OCI-LY3 (cell line): ENCODE results near the gene BPGM.

Experiments
- H2AFZ ChIP-seq: fragments of 200-600, 300-600 bp; shearing (Covaris generic); 2 replicates; pipeline ENCODE4 v1.6.0; 2014; ENCODE audit warnings: antibody characterized with exemption, low read depth, low read length
- H3K27ac ChIP-seq: fragments of 200-600, 300-600 bp; sonication (generic); 2 replicates; pipeline ENCODE4 v1.5.1; 2014; ENCODE audit warnings: mild to moderate bottlenecking, low read length, moderate library complexity, mixed read lengths
- H3K27me3 ChIP-seq: fragments of 200-600, 300-600 bp; sonication (generic); 2 replicates; pipeline ENCODE4 v1.6.1; 2014; ENCODE audit warnings: low read depth, low read length, mixed read lengths
- H3K36me3 ChIP-seq: fragments of 200-600, 300-600 bp; sonication (generic); replicated peaks from 2 replicates; pipeline ENCODE3; 2014; ENCODE audit warnings: low read depth, low read length, mixed read lengths
- H3K4me1 ChIP-seq: fragments of 300-600, 200-600 bp; sonication (generic); 2 replicates; pipeline ENCODE4 v1.6.1; 2014; ENCODE audit warnings: low read length, mixed read lengths
- H3K4me2 ChIP-seq: fragments of 200-600, 300-600 bp; sonication (generic); 2 replicates; pipeline ENCODE4 v1.6.1; 2014; ENCODE audit warnings: low read length, mixed read lengths
- H3K4me3 ChIP-seq: fragments of 300-600, 200-600 bp; sonication (generic); 2 replicates; pipeline ENCODE4 v1.5.1; 2014; ENCODE audit warnings: antibody characterized with exemption, mild to moderate bottlenecking, low read length, moderate library complexity
- H3K79me2 ChIP-seq: fragments of 300-600, 200-600 bp; shearing (Covaris generic); 2 replicates; pipeline ENCODE4 v1.6.1; 2014; ENCODE audit warnings: mild to moderate bottlenecking, low read length, mixed read lengths
- H3K9ac ChIP-seq: fragments of 300-600, 200-600 bp; shearing (Covaris generic); 2 replicates; pipeline ENCODE4 v1.6.0; 2014; ENCODE audit warnings: mild to moderate bottlenecking, low read length, moderate library complexity
- H3K9me3 ChIP-seq: fragments of 200-600, 300-600 bp; shearing (Covaris generic); 2 replicates; pipeline ENCODE4 v1.6.1; 2014; ENCODE audit warnings: low read length, mixed read lengths; ENCODE audit not compliant: insufficient read depth
- H4K20me1 ChIP-seq: fragments of 200-600, 300-600 bp; sonication (generic); 2 replicates; pipeline ENCODE4 v1.6.1; 2016; ENCODE audit warnings: low read length, mixed read lengths; ENCODE audit not compliant: insufficient read depth
- EZH2phosphoT487 ChIP-seq: fragments of 200-600 bp; shearing (Covaris generic); IDR thresholded peaks from 2 replicates; pipeline ENCODE4 v1.6.1; 2018; ENCODE audit warnings: antibody characterized with exemption, mixed run types, low read depth
- TF ChIP-seq, protein P1 (sequence below): fragments of 200-600, 300-600 bp; sonication (generic); IDR thresholded peaks from 2 replicates; pipeline ENCODE4 v1.5.1; 2014; ENCODE audit warnings: antibody characterized with exemption, low read length, low read depth

The BPGM gene

DNA sequence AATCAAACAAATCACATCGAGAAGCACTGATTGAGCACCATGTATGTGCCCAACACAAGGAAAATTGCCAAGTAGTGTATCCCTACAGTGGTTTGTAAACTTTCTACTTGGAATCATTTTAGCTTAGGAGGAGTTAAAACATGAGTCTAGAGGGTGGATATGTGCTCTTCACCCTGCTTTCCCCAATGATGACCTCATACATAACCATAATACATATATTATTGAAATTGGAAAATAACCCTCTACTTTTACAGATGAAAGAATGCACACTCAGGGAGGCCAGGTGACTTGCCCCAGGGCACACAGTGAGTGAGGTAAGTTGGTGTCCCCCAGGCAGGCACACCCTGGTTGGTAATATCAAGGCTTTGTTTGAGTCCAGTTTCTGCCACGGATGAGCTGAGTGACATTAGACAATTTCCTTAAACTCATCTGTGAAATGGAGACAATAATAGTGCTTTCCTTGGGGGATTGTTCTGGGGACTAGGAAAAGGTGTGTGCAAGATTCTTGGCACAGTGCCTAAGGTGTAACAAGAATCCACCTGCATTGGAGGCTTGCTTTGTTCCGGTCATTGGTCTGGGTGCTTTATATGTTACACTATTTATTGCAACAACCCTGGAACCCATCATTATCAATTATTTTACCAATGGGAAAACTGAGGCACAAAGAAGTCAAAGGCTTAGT lies 50.7 kb downstream of the BPGM start:
- Histone ChIP-seq H3K27me3 (peaks cover 18% of the 10 kb centered on the region), H3K36me3 (no peaks in the 10 kb centered on the region), H3K4me1 (no peaks in the 10 kb centered on the region), H3K4me3 (no peak overlapping the region), H3K79me2 (no peaks in the 10 kb centered on the region), H3K9ac (no peak overlapping the region), H2AFZ (no peak overlapping the region), H3K9me3 (no peaks in the 10 kb centered on the region), H3K27ac (no peak overlapping the region), H4K20me1 (no peaks in the 10 kb centered on the region), H3K4me2 (no peak overlapping the region)
- no peak for TF ChIP-seq EZH2phosphoT487
- TF ChIP-seq, protein P1, sequence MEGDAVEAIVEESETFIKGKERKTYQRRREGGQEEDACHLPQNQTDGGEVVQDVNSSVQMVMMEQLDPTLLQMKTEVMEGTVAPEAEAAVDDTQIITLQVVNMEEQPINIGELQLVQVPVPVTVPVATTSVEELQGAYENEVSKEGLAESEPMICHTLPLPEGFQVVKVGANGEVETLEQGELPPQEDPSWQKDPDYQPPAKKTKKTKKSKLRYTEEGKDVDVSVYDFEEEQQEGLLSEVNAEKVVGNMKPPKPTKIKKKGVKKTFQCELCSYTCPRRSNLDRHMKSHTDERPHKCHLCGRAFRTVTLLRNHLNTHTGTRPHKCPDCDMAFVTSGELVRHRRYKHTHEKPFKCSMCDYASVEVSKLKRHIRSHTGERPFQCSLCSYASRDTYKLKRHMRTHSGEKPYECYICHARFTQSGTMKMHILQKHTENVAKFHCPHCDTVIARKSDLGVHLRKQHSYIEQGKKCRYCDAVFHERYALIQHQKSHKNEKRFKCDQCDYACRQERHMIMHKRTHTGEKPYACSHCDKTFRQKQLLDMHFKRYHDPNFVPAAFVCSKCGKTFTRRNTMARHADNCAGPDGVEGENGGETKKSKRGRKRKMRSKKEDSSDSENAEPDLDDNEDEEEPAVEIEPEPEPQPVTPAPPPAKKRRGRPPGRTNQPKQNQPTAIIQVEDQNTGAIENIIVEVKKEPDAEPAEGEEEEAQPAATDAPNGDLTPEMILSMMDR: no peak

DNA sequence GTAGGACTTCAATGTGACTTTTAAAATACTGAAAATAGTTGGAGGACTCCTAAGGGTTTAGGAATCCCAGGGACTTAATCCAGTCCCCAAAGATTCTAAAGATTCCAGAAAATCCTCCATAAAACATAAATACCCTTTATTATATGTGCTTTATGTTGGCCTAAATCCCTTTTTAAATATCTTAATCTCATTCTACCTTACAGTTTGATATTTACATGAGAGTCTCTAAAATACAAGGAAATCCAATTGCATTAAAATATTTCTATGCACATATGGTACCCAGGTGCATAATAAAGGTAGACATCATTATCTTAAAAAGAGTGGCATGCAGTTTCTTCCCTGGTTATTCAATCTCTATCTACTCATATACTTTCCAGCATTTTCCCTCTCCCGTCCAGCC lies 51.8 kb downstream of the BPGM start:
- Histone ChIP-seq H3K27ac (no peak overlapping the region), H3K79me2 (no peaks in the 10 kb centered on the region), H4K20me1 (no peaks in the 10 kb centered on the region), H3K9me3 (no peaks in the 10 kb centered on the region), H2AFZ (no peak overlapping the region), H3K27me3 (peaks cover 25% of the 10 kb centered on the region), H3K4me1 (no peaks in the 10 kb centered on the region), H3K9ac (no peak overlapping the region), H3K36me3 (no peaks in the 10 kb centered on the region), H3K4me3 (no peak overlapping the region), H3K4me2 (no peak overlapping the region)
- TF ChIP-seq, protein P1: no peak
- TF ChIP-seq EZH2phosphoT487: no peak

DNA sequence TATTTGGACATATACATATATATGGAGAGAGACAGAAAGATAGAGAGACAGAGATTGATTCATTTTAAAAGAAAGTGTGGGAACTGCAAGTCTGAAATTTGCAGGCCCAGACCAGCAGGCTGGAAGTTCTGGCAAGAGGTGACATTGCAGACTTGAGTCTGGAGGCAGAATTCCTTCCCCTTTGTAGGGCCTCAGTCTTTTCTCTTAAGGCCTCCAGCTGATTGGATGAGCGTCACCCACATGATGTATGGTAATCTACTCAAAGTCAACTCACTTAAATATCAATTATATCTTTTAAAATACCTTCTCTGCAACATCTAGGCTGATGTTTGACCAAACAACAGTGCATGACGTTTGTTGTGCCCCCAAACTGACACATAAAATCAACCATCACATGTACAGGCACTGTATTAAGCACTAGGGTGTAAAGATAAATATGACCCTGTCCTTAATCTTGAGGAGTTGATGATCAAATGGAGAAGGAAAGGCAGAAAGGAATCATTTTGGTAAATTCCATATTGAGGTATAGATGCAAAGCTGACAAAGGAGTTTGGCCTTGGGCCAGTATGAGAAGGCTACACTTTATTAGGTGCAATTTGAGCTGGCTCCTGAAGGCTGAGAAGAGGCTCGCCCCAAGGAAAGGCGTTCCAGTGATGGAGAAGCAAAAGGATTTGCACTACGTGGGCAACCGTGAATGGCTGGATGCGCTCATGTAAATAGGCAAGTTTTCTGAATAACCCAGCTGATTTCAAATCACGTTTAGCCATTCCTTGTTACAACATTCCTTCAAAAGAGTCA lies 52.6 kb downstream of the BPGM start:
- Histone ChIP-seq H3K79me2 (no peaks in the 10 kb centered on the region), H2AFZ (no peak overlapping the region), H3K4me3 (no peak overlapping the region), H3K4me1 (no peaks in the 10 kb centered on the region), H3K9ac (no peak overlapping the region), H4K20me1 (no peaks in the 10 kb centered on the region), H3K27me3 (peaks cover 29% of the 10 kb centered on the region), H3K36me3 (no peaks in the 10 kb centered on the region), H3K9me3 (no peaks in the 10 kb centered on the region), H3K4me2 (no peak overlapping the region), H3K27ac (no peak overlapping the region)
- TF ChIP-seq EZH2phosphoT487: no peak
- TF ChIP-seq, protein P1: no peak

DNA sequence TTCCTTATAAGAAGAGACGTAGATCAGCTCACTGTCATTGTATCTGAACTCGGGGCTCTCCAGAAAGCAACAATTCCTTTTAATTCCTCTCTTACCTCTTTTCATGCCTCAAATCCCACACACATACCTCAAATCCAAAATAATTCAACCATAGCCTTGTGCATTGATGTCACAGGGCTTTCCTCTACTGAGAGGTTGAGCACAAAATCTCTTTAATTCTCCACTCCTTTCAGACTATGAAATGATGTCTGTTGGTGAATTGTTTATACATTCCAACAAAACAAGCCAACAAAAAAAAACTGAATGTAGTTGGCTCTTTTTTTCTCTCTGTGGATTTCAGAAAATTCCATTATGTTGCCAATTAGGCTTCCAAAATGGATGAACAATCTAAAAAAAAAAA lies 53.2 kb downstream of the BPGM start:
- Histone ChIP-seq H3K36me3 (no peaks in the 10 kb centered on the region), H3K4me1 (no peaks in the 10 kb centered on the region), H3K4me3 (no peak overlapping the region), H3K4me2 (no peak overlapping the region), H3K79me2 (no peaks in the 10 kb centered on the region), H2AFZ (no peak overlapping the region), H3K27me3 (peaks cover 35% of the 10 kb centered on the region), H3K9me3 (no peaks in the 10 kb centered on the region), H3K27ac (no peak overlapping the region), H3K9ac (no peak overlapping the region), H4K20me1 (no peaks in the 10 kb centered on the region)
- no peak for TF ChIP-seq EZH2phosphoT487
- TF ChIP-seq, protein P1: no peak
